GM19452 (cell line): Measurements from ENCODE around the gene COBLL1.

Experiments
- ATAC-seq: cut with Tn5 transposase; IDR thresholded peaks from one replicate; pipeline ENCODE4 v1.9.1; 2021; ENCODE audit not compliant: unreplicated experiment

Gene COBLL1

GRCh38 chr2:164859251-164859818 lies 17.7 kb upstream of the COBLL1 start:
- no peak for ATAC-seq

GRCh38 chr2:164852086-164852485 lies 10.5 kb upstream of the COBLL1 start:
- no peak for ATAC-seq

GRCh38 chr2:164850235-164850634 lies 8.6 kb upstream of the COBLL1 start:
- no peak for ATAC-seq

GRCh38 chr2:164849506-164849905 lies 7.9 kb upstream of the COBLL1 start:
- no peak for ATAC-seq

GRCh38 chr2:164847981-164848741 lies 6.5 kb upstream of the COBLL1 start:
- no peak for ATAC-seq

GRCh38 chr2:164847291-164847690 lies 5.7 kb upstream of the COBLL1 start:
- no peak for ATAC-seq

GRCh38 chr2:164846276-164846675 lies 4.7 kb upstream of the COBLL1 start:
- no peak for ATAC-seq

GRCh38 chr2:164843346-164843911 lies 1.8 kb upstream of the COBLL1 start:
- no peak for ATAC-seq

GRCh38 chr2:164842624-164842966 lies 972 bp upstream of the COBLL1 start:
- ATAC-seq, result no peak

GRCh38 chr2:164840930-164841718 lies 499 bp downstream of the COBLL1 start:
- peak; percentile 45 for ATAC-seq

- ATAC-seq, result no peak
Measured at GRCh38 chr2:164840458-164840929, 1.1 kb downstream of the COBLL1 start.

- no peak for ATAC-seq
Measured at GRCh38 chr2:164839914-164840457, 1.6 kb downstream of the COBLL1 start.

- ATAC-seq, result no peak
Measured at GRCh38 chr2:164837807-164838206, 3.8 kb downstream of the COBLL1 start.

- ATAC-seq, result no peak
Measured at GRCh38 chr2:164836907-164837306, 4.7 kb downstream of the COBLL1 start.

- no peak for ATAC-seq
Measured at GRCh38 chr2:164835302-164835701, 6.3 kb downstream of the COBLL1 start.

GRCh38 chr2:164831887-164832286 lies 9.7 kb downstream of the COBLL1 start:
- ATAC-seq, result no peak

- no peak for ATAC-seq
Measured at GRCh38 chr2:164831180-164831579, 10.4 kb downstream of the COBLL1 start.

GRCh38 chr2:164826293-164827243 lies 15.1 kb downstream of the COBLL1 start:
- no peak for ATAC-seq

- no peak for ATAC-seq
Measured at GRCh38 chr2:164824872-164825271, 16.8 kb downstream of the COBLL1 start.

- no peak for ATAC-seq
Measured at GRCh38 chr2:164823126-164823525, 18.5 kb downstream of the COBLL1 start.
